Head of caudate nucleus (tissue), 42 donors: ENCODE measurements around the gene KIF1A.
A peak's percentile ranks its signal among the peaks of the same experiment; 100 is the strongest.
"Not testable (repeated sequence)": the region's sequence is repeated elsewhere in the genome, so short reads cannot be mapped to it uniquely, and the experiment has no call there.

Experiments used
- DNase-seq, 42 donors: peaks; one replicate each; pipeline versions ENCODE4 v3.0.0 to v3.0.0-alpha.2; 2020 to 2021; ENCODE audit warnings: mixed read lengths in 7 of 42
- intact Hi-C: fragments of 100-400 bp; cut with DNase I; formaldehyde crosslinking; loops from one replicate; pipeline ENCODE4 v1.15.0; 2022

KIF1A gene

GRCh38 chr2:240702640-240703011 is 117.4 kb downstream of the KIF1A start:
- intact Hi-C loops, result no loop called here
- peak in 1 of 42 donors; percentile 4 for DNase-seq

GRCh38 chr2:240701736-240702639 is 118.0 kb downstream of the KIF1A start:
- intact Hi-C loops, result no loop called here
- DNase-seq, result peak in 4 of 42 donors; percentile 4 to 28 (median 12)

- peak in 3 of 42 donors; percentile 2 to 37 (median 12) for DNase-seq
Measured at GRCh38 chr2:240701091-240701735, 118.8 kb downstream of the KIF1A start.

GRCh38 chr2:240700616-240701015 is 119.4 kb downstream of the KIF1A start:
- DNase-seq, result peak in 4 of 42 donors; percentile 6 to 18 (median 12)
- intact Hi-C loops, result not testable (repeated sequence)

More at GRCh38 chr2:240701091-240701735, 118.8 kb downstream of the KIF1A start:
- intact Hi-C loops, result no loop called here

GRCh38 chr2:240699835-240700234 is 120.2 kb downstream of the KIF1A start:
- DNase-seq, result peak in 10 of 42 donors; percentile 4 to 36 (median 14)
- intact Hi-C loops, result not testable (repeated sequence)

- intact Hi-C loops, result not testable (repeated sequence)
- peak in 7 of 42 donors; percentile 7 to 39 (median 17) for DNase-seq
Measured at GRCh38 chr2:240698852-240699561, 121.0 kb downstream of the KIF1A start.

- intact Hi-C loops, DNase-seq: not testable (repeated sequence)
Measured at GRCh38 chr2:240696469-240696868, 123.5 kb downstream of the KIF1A start.

GRCh38 chr2:240695593-240695992 is 124.4 kb downstream of the KIF1A start:
- intact Hi-C loops, DNase-seq: not testable (repeated sequence)

- intact Hi-C loops, DNase-seq: not testable (repeated sequence)
Measured at GRCh38 chr2:240694304-240694703, 125.7 kb downstream of the KIF1A start.

GRCh38 chr2:240692583-240693561 is 127.1 kb downstream of the KIF1A start:
- DNase-seq, result peak in 3 of 42 donors; percentile 5 to 9 (median 5)
- intact Hi-C loops, result not testable (repeated sequence)

- intact Hi-C loops, result not testable (repeated sequence)
Measured at GRCh38 chr2:240691631-240692420, 128.2 kb downstream of the KIF1A start, which contains the start of gene AQP12A. AQP12A (plus strand) TSS chr2:240691866; CDS start chr2:240691914, 48 bp downstream.

GRCh38 chr2:240691075-240691427 is 129.0 kb downstream of the KIF1A start:
- peak in 1 of 42 donors; percentile 6 for DNase-seq
- intact Hi-C loops, result not testable (repeated sequence)

More at GRCh38 chr2:240691631-240692420, 128.2 kb downstream of the KIF1A start, which contains the start of gene AQP12A:
- DNase-seq, result peak in 6 of 42 donors; percentile 0 to 25 (median 15)

- intact Hi-C loops, result not testable (repeated sequence)
- peak in 3 of 42 donors; percentile 6 to 14 (median 7) for DNase-seq
Measured at GRCh38 chr2:240690421-240691074, 129.5 kb downstream of the KIF1A start.

- intact Hi-C loops, result no loop called here
- peak in 2 of 42 donors; percentile 3 to 11 for DNase-seq
Measured at GRCh38 chr2:240689975-240690374, 130.0 kb downstream of the KIF1A start.

- DNase-seq, result peak in 3 of 42 donors; percentile 3 to 17 (median 14)
- intact Hi-C loops, result no loop called here
Measured at GRCh38 chr2:240688553-240688919, 131.5 kb downstream of the KIF1A start.

- intact Hi-C loops, result no loop called here
- peak in 1 of 42 donors; percentile 6 for DNase-seq
Measured at GRCh38 chr2:240687741-240688552, 132.1 kb downstream of the KIF1A start.
